IPS-11a (cell line): ENCODE measurements around the gene DDX17.
"Not testable (repeated sequence)": the region's sequence is repeated elsewhere in the genome, so short reads cannot be mapped to it uniquely, and the experiment has no call there.

Experiments
- H3K4me3 ChIP-seq: one replicate; pipeline ENCODE4 v1.5.1; 2013; ENCODE audit warnings: low read depth, low read length, control low read depth

The DDX17 gene

GRCh38 chr22:38494498-38494897, 11.6 kb downstream of the DDX17 start:
- no peak overlapping the region for H3K4me3 ChIP-seq

GRCh38 chr22:38491707-38492348, 14.3 kb downstream of the DDX17 start:
- no peak overlapping the region for H3K4me3 ChIP-seq

- H3K4me3 ChIP-seq: no peak overlapping the region
Measured at GRCh38 chr22:38490915-38491314, 15.2 kb downstream of the DDX17 start.

GRCh38 chr22:38490475-38490874, 15.6 kb downstream of the DDX17 start:
- H3K4me3 ChIP-seq: no peak overlapping the region

GRCh38 chr22:38489561-38490145, 16.5 kb downstream of the DDX17 start:
- H3K4me3 ChIP-seq: no peak overlapping the region

- no peak overlapping the region for H3K4me3 ChIP-seq
Measured at GRCh38 chr22:38489142-38489541, 17.0 kb downstream of the DDX17 start.

- no peak overlapping the region for H3K4me3 ChIP-seq
Measured at GRCh38 chr22:38487946-38488345, 18.2 kb downstream of the DDX17 start.

GRCh38 chr22:38485783-38486182, 20.3 kb downstream of the DDX17 start:
- H3K4me3 ChIP-seq: no peak overlapping the region

- no peak overlapping the region for H3K4me3 ChIP-seq
Measured at GRCh38 chr22:38484244-38484643, 21.9 kb downstream of the DDX17 start.

- H3K4me3 ChIP-seq: no peak overlapping the region
Measured at GRCh38 chr22:38482662-38483308, 23.3 kb downstream of the DDX17 start.

GRCh38 chr22:38481871-38482332, 24.2 kb downstream of the DDX17 start:
- no peak overlapping the region for H3K4me3 ChIP-seq

- H3K4me3 ChIP-seq: no peak overlapping the region
Measured at GRCh38 chr22:38481162-38481870, 24.8 kb downstream of the DDX17 start.

- no peak overlapping the region for H3K4me3 ChIP-seq
Measured at GRCh38 chr22:38479096-38479837, 26.8 kb downstream of the DDX17 start.

- H3K4me3 ChIP-seq: no peak overlapping the region
Measured at GRCh38 chr22:38477585-38477984, 28.5 kb downstream of the DDX17 start.

GRCh38 chr22:38474003-38474607, 32.0 kb downstream of the DDX17 start:
- no peak overlapping the region for H3K4me3 ChIP-seq

GRCh38 chr22:38471237-38471636, 34.9 kb downstream of the DDX17 start:
- no peak overlapping the region for H3K4me3 ChIP-seq

- H3K4me3 ChIP-seq: not testable (repeated sequence)
Measured at GRCh38 chr22:38470179-38470578, 35.9 kb downstream of the DDX17 start.

GRCh38 chr22:38469306-38469781, 36.8 kb downstream of the DDX17 start:
- H3K4me3 ChIP-seq: no peak overlapping the region

- peak overlapping the region; percentile 41 for H3K4me3 ChIP-seq
Measured at GRCh38 chr22:38468443-38469305, 37.4 kb downstream of the DDX17 start.
